CD14-positive monocyte (primary cell): ENCODE measurements around the gene FAM184A. TPM values are rescaled to one million over a fixed set of nuclear protein-coding genes. Genes with fewer than 3 reads are reported as not detected.

ENCODE experiments used
- DNase-seq, 3 donors: peaks; one replicate each; pipeline ENCODE4 v3.0.0-alpha.2; 2011 to 2022
- H2AFZ ChIP-seq: 2 replicates; pipeline ENCODE4 v1.6.0; 2012; ENCODE audit warnings: mild to moderate bottlenecking, low read depth, low read length, inconsistent platforms; ENCODE audit not compliant: insufficient read depth, poor library complexity, severe bottlenecking
- H3K27ac ChIP-seq, 2 donors: 1 replicate in 1 of 2; 2 replicates in 1 of 2; pipeline ENCODE4 v1.5.1; 2012 to 2013; ENCODE audit warnings: low read length in 2 of 2, control low read depth in 1 of 2, inconsistent platforms in 1 of 2, low read depth in 1 of 2, mild to moderate bottlenecking in 1 of 2
- H3K27me3 ChIP-seq, 2 donors: one replicate each; pipeline versions ENCODE4 v1.6.0 to v1.6.1; 2011 to 2013; ENCODE audit warnings: low read length in 2 of 2; ENCODE audit not compliant: control insufficient read depth in 2 of 2, insufficient read depth in 2 of 2
- H3K36me3 ChIP-seq, 2 donors: replicated peaks in 1 of 2; 1 replicate in 1 of 2; 2 replicates in 1 of 2; pipeline versions ENCODE4 v1.5.1 to v1.6.1; 2012 to 2013; ENCODE audit warnings: low read length in 2 of 2, control low read depth in 1 of 2, inconsistent platforms in 1 of 2, mild to moderate bottlenecking in 1 of 2; ENCODE audit not compliant: insufficient read depth in 2 of 2, control insufficient read depth in 1 of 2
- H3K4me1 ChIP-seq, 2 donors: 1 replicate in 1 of 2; 2 replicates in 1 of 2; pipeline versions ENCODE4 v1.5.1 to v1.6.1; 2012 to 2013; ENCODE audit warnings: low read length in 2 of 2, control low read depth in 1 of 2, inconsistent platforms in 1 of 2, mild to moderate bottlenecking in 1 of 2, moderate library complexity in 1 of 2; ENCODE audit not compliant: insufficient read depth in 2 of 2, control insufficient read depth in 1 of 2
- H3K4me2 ChIP-seq: replicated peaks from 2 replicates; pipeline ENCODE3; 2012; ENCODE audit warnings: low read length, moderate library complexity, mild to moderate bottlenecking; ENCODE audit not compliant: poor library complexity, severe bottlenecking; ENCODE audit errors: extremely low read depth
- H3K4me3 ChIP-seq, 3 experiments: fragments of 200-600 bp in 1 of 3; sonication (generic) in 1 of 3; replicated peaks in 1 of 3; 1 replicate in 2 of 3; 2 replicates in 1 of 3; pipeline ENCODE4 v1.5.1; 2011 to 2013; ENCODE audit warnings: low read length in 3 of 3, mild to moderate bottlenecking in 3 of 3, control low read depth in 2 of 3, low read depth in 2 of 3, inconsistent platforms in 1 of 3, moderate library complexity in 1 of 3
- H3K79me2 ChIP-seq: 2 replicates; pipeline ENCODE4 v1.6.0; 2012; ENCODE audit warnings: mild to moderate bottlenecking, control low read depth, inconsistent platforms, low read length, moderate library complexity; ENCODE audit not compliant: insufficient read depth
- H3K9ac ChIP-seq: 2 replicates; pipeline ENCODE4 v1.6.0; 2017; ENCODE audit warnings: low read length, mild to moderate bottlenecking; ENCODE audit not compliant: insufficient read depth, poor library complexity, severe bottlenecking
- H3K9me3 ChIP-seq, 2 donors: replicated peaks in 1 of 2; 1 replicate in 1 of 2; 2 replicates in 1 of 2; pipeline versions ENCODE4 v1.5.1 to v1.6.1; 2012 to 2013; ENCODE audit warnings: low read length in 2 of 2, control low read depth in 1 of 2; ENCODE audit not compliant: control insufficient read depth in 1 of 2, insufficient read depth in 1 of 2
- H4K20me1 ChIP-seq: 2 replicates; pipeline ENCODE4 v1.6.0; 2012; ENCODE audit warnings: mild to moderate bottlenecking, low read length, control low read depth, moderate library complexity; ENCODE audit not compliant: insufficient read depth
- H3K27ac Mint-ChIP-seq, 7 donors: one replicate each; pipeline ENCODE4 v1.8.0; 2020; ENCODE audit warnings: mild to moderate bottlenecking in 7 of 7, mixed read lengths in 7 of 7, moderate library complexity in 6 of 7, inconsistent platforms in 2 of 7
- H3K27me3 Mint-ChIP-seq, 3 donors: one replicate each; pipeline ENCODE4 v1.8.0; 2021 to 2022; ENCODE audit warnings: low read depth in 3 of 3, mild to moderate bottlenecking in 3 of 3, mixed read lengths in 3 of 3, moderate library complexity in 3 of 3, inconsistent platforms in 1 of 3
- H3K36me3 Mint-ChIP-seq, 2 donors: one replicate each; pipeline ENCODE4 v1.8.0; 2020; ENCODE audit warnings: mixed read lengths in 2 of 2, inconsistent platforms in 1 of 2, mild to moderate bottlenecking in 1 of 2
- H3K4me1 Mint-ChIP-seq: one replicate; pipeline ENCODE4 v1.8.0; 2020; ENCODE audit warnings: mild to moderate bottlenecking, mixed read lengths
- H3K4me3 Mint-ChIP-seq, 2 donors: one replicate each; pipeline ENCODE4 v1.8.0; 2020; ENCODE audit warnings: mild to moderate bottlenecking in 2 of 2, mixed read lengths in 2 of 2, moderate library complexity in 1 of 2
- H3K9me3 Mint-ChIP-seq, 7 donors: one replicate each; pipeline ENCODE4 v1.8.0; 2020 to 2022; ENCODE audit warnings: mixed read lengths in 7 of 7, mild to moderate bottlenecking in 6 of 7, moderate library complexity in 6 of 7, inconsistent platforms in 2 of 7
- WGBS: methylation state at CpG from one replicate; pipeline ENCODE4 v1.1.5; 2013; ENCODE audit warnings: missing lambda C conversion rate; ENCODE audit not compliant: insufficient coverage; 5-methylcytosine and 5-hydroxymethylcytosine counted together
- intact Hi-C, 2 donors: fragments of 100-400 bp; cut with micrococcal nuclease; formaldehyde crosslinking; loops; one replicate each; pipeline versions ENCODE4 v1.15.0 to v1.15.1; 2023
- polyA plus RNA-seq, 3 donors: library from polyadenylated mRNA; depleted of rRNA in 1 of 3; unstranded in 2 of 3; stranded (reverse) in 1 of 3; fragments of 300-500 nt in 2 of 3; fragments of >200 nt in 1 of 3; fragmentation: Illumina TruSeq in 2 of 3; gene quantifications; 1 replicate in 2 of 3; 2 replicates in 1 of 3; pipeline ENCODE4 v1.2.3, GENCODE V29; 2012 to 2021
- TF ChIP-seq, protein P1 (sequence below): fragments of 200-600 bp; IDR thresholded peaks from one replicate; pipeline ENCODE4 v1.8.0; 2022; ENCODE audit warnings: antibody characterized with exemption, mild to moderate bottlenecking

FAM184A gene
- polyA plus RNA-seq, 3 donors = not detected

DNA sequence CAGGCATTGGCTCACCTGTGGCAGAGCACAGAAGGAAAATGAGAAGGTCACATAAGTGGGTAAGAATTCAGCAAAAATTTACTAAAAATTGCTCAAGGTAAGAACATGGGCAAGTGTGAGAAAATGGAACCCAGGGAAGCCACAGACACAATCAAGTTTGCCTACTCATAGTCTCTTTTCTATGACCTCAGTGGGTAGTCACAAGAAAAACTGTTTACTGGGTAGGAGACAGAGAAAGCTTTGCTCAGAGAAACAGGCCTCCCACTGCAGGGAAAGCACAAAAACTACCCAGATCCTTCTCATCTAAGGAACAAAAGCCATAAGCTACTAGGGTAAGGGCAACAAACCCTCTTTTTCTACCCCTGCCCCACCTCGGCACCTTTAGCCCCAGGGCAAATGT, 35.2 kb downstream of the FAM184A start:
- no peak overlapping the region for H3K4me2 ChIP-seq
- WGBS = no CpG with 5 or more reads among the region's 1 CpG
- H3K4me1 Mint-ChIP-seq = no peaks in the 10 kb centered on the region
- H3K4me3 ChIP-seq = no peak overlapping the region
- H3K9me3 Mint-ChIP-seq = peaks cover 8 to 17% (median 15%) of the 10 kb centered on the region in 7 donors
- H3K4me3 Mint-ChIP-seq = no peak overlapping the region
- intact Hi-C loops = no loop called here
- H3K27me3 ChIP-seq = no peaks in the 10 kb centered on the region
- no peak overlapping the region for H3K27ac Mint-ChIP-seq
- TF ChIP-seq, protein P1, sequence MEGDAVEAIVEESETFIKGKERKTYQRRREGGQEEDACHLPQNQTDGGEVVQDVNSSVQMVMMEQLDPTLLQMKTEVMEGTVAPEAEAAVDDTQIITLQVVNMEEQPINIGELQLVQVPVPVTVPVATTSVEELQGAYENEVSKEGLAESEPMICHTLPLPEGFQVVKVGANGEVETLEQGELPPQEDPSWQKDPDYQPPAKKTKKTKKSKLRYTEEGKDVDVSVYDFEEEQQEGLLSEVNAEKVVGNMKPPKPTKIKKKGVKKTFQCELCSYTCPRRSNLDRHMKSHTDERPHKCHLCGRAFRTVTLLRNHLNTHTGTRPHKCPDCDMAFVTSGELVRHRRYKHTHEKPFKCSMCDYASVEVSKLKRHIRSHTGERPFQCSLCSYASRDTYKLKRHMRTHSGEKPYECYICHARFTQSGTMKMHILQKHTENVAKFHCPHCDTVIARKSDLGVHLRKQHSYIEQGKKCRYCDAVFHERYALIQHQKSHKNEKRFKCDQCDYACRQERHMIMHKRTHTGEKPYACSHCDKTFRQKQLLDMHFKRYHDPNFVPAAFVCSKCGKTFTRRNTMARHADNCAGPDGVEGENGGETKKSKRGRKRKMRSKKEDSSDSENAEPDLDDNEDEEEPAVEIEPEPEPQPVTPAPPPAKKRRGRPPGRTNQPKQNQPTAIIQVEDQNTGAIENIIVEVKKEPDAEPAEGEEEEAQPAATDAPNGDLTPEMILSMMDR = no peak
- peaks cover 0 to 3% (median 0%) of the 10 kb centered on the region in 3 donors for H3K27me3 Mint-ChIP-seq
- H3K27ac ChIP-seq = no peak overlapping the region
- no peak for DNase-seq
- H2AFZ ChIP-seq = no peak overlapping the region
- H4K20me1 ChIP-seq = no peaks in the 10 kb centered on the region
- no peak overlapping the region for H3K9ac ChIP-seq
- no peaks in the 10 kb centered on the region for H3K36me3 ChIP-seq
- H3K79me2 ChIP-seq = no peaks in the 10 kb centered on the region
- no peaks in the 10 kb centered on the region for H3K4me1 ChIP-seq
- H3K9me3 ChIP-seq = peaks cover 0 to 12% of the 10 kb centered on the region in 2 donors
- no peaks in the 10 kb centered on the region for H3K36me3 Mint-ChIP-seq

DNA sequence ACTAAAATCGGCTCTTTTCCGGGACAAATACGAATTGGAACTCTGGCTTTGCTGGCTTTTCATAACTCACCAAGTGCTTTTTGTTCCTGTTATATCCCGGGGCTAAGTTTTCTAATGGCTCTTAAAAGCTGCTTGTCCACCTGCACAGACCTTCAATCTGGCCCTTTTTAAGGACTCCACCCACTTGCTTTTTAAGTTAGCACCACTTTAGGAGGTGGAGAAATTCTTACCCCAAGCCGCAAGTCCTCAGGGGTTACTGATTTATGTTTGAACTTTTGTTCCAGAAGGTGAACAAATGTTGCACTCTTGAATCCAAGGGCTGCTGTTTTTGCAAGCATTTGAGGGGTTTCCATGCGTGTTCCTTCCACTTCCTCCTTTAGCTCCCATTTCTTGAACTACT, 37.8 kb downstream of the FAM184A start:
- 93% methylated on average over 3 of the region's 6 CpGs for WGBS
- Histone ChIP-seq H3K4me3 (no peak overlapping the region), H3K9me3 (peaks cover 0 to 12% of the 10 kb centered on the region in 2 donors), H4K20me1 (no peaks in the 10 kb centered on the region), H3K27ac (no peak overlapping the region), H3K4me2 (no peak overlapping the region), H3K27me3 (no peaks in the 10 kb centered on the region), H3K36me3 (no peaks in the 10 kb centered on the region), H3K9ac (no peak overlapping the region), H2AFZ (no peak overlapping the region), H3K4me1 (no peaks in the 10 kb centered on the region), H3K79me2 (no peaks in the 10 kb centered on the region)
- TF ChIP-seq, protein P1 = no peak
- DNase-seq = no peak
- Mint-ChIP-seq H3K27me3 (peaks cover 0 to 3% (median 0%) of the 10 kb centered on the region in 3 donors), H3K4me3 (no peak overlapping the region), H3K9me3 (peaks cover 5 to 17% (median 14%) of the 10 kb centered on the region in 7 donors), H3K36me3 (no peaks in the 10 kb centered on the region), H3K27ac (no peak overlapping the region), H3K4me1 (no peaks in the 10 kb centered on the region)
- intact Hi-C loops = no loop called here
